ENCODE data around the gene GNPTAB.

Gene GNPTAB

DNA sequence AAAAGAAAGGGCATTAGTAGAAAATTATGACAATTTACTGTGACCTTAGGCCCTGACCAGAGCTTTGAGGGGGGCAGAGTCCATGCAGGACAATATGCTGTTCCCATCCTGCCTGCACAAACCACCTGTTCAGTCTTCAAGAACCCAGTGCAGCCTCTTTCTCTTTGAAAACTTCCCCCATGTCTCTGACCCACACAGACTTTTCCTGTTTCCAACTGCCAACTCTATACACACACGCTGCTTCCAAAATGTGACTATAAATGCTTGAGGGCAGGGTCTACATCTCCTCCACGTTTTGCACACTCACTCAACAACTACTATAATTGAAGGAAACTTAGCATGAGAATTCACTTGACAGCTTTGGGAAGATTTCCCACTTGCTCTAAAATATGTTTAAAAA is 54.9 kb downstream of the GNPTAB start:
- H3K4me3 ChIP-seq (ENCODE audit: low read depth in 1 of 2, low read length in 2 of 2) = no peak overlapping the region
- peaks cover 55% of the 10 kb centered on the region for H3K36me3 ChIP-seq (ENCODE audit: insufficient read depth, low read length)
- H2AFZ ChIP-seq (ENCODE audit: low read depth, low read length) = 0 out of 2 replicates have a peak overlapping the region, but pooled peaks have one; percentile 24
- H3K9me3 ChIP-seq (ENCODE audit: insufficient read depth, low read length, severe bottlenecking) = no peaks in the 10 kb centered on the region
- H3K4me1 ChIP-seq (ENCODE audit: insufficient read depth, low read length) = peaks cover 56% of the 10 kb centered on the region
- no peaks in the 10 kb centered on the region for H3K27me3 ChIP-seq (ENCODE audit: insufficient read depth, low read length, poor library complexity)
- H3K9ac ChIP-seq (ENCODE audit: low read depth, low read length) = peak overlapping the region; percentile 46
- DNase-seq (peak; percentile 60), ATAC-seq (ENCODE audit: insufficient read depth, low read depth) (peak; percentile 80)
- H4K20me1 ChIP-seq (ENCODE audit: insufficient read depth, low read length) = peaks cover 3% of the 10 kb centered on the region; the same call in 1 of the 2 replicates
- H3K4me2 ChIP-seq (ENCODE audit: insufficient read depth, low read length) = 0 out of 2 replicates have a peak overlapping the region, but pooled peaks have one; percentile 9
- no peak for TF ChIP-seq EZH2 (IDR thresholded peaks at IDR 0.05; ENCODE audit: borderline replicate concordance, low read depth, low read length, severe bottlenecking)
- TF ChIP-seq, protein P1, sequence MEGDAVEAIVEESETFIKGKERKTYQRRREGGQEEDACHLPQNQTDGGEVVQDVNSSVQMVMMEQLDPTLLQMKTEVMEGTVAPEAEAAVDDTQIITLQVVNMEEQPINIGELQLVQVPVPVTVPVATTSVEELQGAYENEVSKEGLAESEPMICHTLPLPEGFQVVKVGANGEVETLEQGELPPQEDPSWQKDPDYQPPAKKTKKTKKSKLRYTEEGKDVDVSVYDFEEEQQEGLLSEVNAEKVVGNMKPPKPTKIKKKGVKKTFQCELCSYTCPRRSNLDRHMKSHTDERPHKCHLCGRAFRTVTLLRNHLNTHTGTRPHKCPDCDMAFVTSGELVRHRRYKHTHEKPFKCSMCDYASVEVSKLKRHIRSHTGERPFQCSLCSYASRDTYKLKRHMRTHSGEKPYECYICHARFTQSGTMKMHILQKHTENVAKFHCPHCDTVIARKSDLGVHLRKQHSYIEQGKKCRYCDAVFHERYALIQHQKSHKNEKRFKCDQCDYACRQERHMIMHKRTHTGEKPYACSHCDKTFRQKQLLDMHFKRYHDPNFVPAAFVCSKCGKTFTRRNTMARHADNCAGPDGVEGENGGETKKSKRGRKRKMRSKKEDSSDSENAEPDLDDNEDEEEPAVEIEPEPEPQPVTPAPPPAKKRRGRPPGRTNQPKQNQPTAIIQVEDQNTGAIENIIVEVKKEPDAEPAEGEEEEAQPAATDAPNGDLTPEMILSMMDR (IDR thresholded peaks at IDR 0.05; ENCODE audit: borderline replicate concordance, extremely low read depth, low read length, poor library complexity, severe bottlenecking) = no peak
- H3K27ac ChIP-seq (ENCODE audit: low read length) = peak overlapping the region; percentile 85
- no peaks in the 10 kb centered on the region for H3K79me2 ChIP-seq (ENCODE audit: insufficient read depth, low read length)

DNA sequence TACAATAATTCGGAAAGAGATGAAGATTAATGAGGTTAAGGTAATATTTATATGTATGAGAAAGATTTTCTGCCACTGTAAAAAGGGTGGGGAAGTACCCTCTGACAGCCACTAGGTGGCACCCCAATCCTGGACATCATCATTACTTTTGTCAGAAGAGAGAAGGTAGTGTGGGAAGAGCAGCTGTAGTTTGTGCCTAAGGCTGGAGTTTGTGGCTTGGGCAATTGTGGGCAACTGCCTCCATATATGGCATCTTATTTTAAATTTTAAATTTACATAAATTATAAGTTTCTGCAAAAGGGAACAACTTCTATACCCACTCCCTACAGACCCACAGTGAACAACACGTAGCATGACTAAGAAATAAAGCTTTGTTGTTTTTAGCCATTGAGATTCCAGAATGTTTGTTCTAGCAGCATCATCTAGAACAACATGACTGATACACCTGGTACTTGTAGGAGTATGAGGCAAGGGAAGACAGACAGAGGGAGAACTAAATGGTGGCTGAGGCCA is 57.1 kb downstream of the GNPTAB start:
- peaks cover 54% of the 10 kb centered on the region for H3K36me3 ChIP-seq (ENCODE audit: insufficient read depth, low read length)
- TF ChIP-seq, protein P1 (IDR thresholded peaks at IDR 0.05; ENCODE audit: borderline replicate concordance, extremely low read depth, low read length, poor library complexity, severe bottlenecking) = peak; percentile 93
- TF ChIP-seq EZH2 (IDR thresholded peaks at IDR 0.05; ENCODE audit: borderline replicate concordance, low read depth, low read length, severe bottlenecking) = no peak
- H3K9me3 ChIP-seq (ENCODE audit: insufficient read depth, low read length, severe bottlenecking) = no peaks in the 10 kb centered on the region
- ATAC-seq (ENCODE audit: insufficient read depth, low read depth) = peak; percentile 77
- peak overlapping the region; percentile 75 for H3K27ac ChIP-seq (ENCODE audit: low read length)
- H3K9ac ChIP-seq (ENCODE audit: low read depth, low read length) = no peak overlapping the region
- H2AFZ ChIP-seq (ENCODE audit: low read depth, low read length) = no peak overlapping the region
- no peak overlapping the region for H3K4me3 ChIP-seq (ENCODE audit: low read depth in 1 of 2, low read length in 2 of 2)
- DNase-seq = peak; percentile 77
- H3K27me3 ChIP-seq (ENCODE audit: insufficient read depth, low read length, poor library complexity) = no peaks in the 10 kb centered on the region
- H3K79me2 ChIP-seq (ENCODE audit: insufficient read depth, low read length) = no peaks in the 10 kb centered on the region
- peaks cover 3% of the 10 kb centered on the region; the same call in 1 of the 2 replicates for H4K20me1 ChIP-seq (ENCODE audit: insufficient read depth, low read length)
- no peak overlapping the region for H3K4me2 ChIP-seq (ENCODE audit: insufficient read depth, low read length)
- H3K4me1 ChIP-seq (ENCODE audit: insufficient read depth, low read length) = peaks cover 56% of the 10 kb centered on the region

GRCh38 chr12:101772012-101772775 is 58.6 kb downstream of the GNPTAB start:
- no peak overlapping the region for H3K9ac ChIP-seq (ENCODE audit: low read depth, low read length)
- H3K4me2 ChIP-seq (ENCODE audit: insufficient read depth, low read length) = no peak overlapping the region
- no peaks in the 10 kb centered on the region for H3K9me3 ChIP-seq (ENCODE audit: insufficient read depth, low read length, severe bottlenecking)

More at GRCh38 chr12:101772012-101772775, 58.6 kb downstream of the GNPTAB start:
- Histone ChIP-seq H3K4me1 (ENCODE audit: insufficient read depth, low read length) (peaks cover 50% of the 10 kb centered on the region), H3K27ac (ENCODE audit: low read length) (no peak overlapping the region), H3K27me3 (ENCODE audit: insufficient read depth, low read length, poor library complexity) (no peaks in the 10 kb centered on the region), H3K4me3 (ENCODE audit: low read depth in 1 of 2, low read length in 2 of 2) (no peak overlapping the region), H3K79me2 (ENCODE audit: insufficient read depth, low read length) (no peaks in the 10 kb centered on the region), H3K36me3 (ENCODE audit: insufficient read depth, low read length) (peaks cover 60% of the 10 kb centered on the region), H4K20me1 (ENCODE audit: insufficient read depth, low read length) (peaks cover 3% of the 10 kb centered on the region; the same call in 1 of the 2 replicates), H2AFZ (ENCODE audit: low read depth, low read length) (no peak overlapping the region)
- ATAC-seq (ENCODE audit: insufficient read depth, low read depth) = peak; percentile 28; the same call in 1 of the 3 replicates
- TF ChIP-seq, protein P1 (IDR thresholded peaks at IDR 0.05; ENCODE audit: borderline replicate concordance, extremely low read depth, low read length, poor library complexity, severe bottlenecking) = no peak
- no peak for TF ChIP-seq EZH2 (IDR thresholded peaks at IDR 0.05; ENCODE audit: borderline replicate concordance, low read depth, low read length, severe bottlenecking)
- no peak for DNase-seq
